Neural progenitor cell (in vitro differentiated cells): ENCODE results near the gene EIF4G3. TPM values are rescaled to one million over a fixed set of nuclear protein-coding genes. Genes with fewer than 3 reads are reported as not detected.

Experiments used
- DNase-seq: peaks from one replicate; pipeline ENCODE4 v3.0.0-alpha.2; 2016; ENCODE audit warnings: low spot score
- H2AFZ ChIP-seq: fragments of 200-600 bp; sonication (generic); replicated peaks from 2 replicates; pipeline ENCODE4 v1.6.1; 2016; ENCODE audit warnings: antibody characterized with exemption
- H3F3A ChIP-seq: fragments of 200-600 bp; sonication (generic); 2 replicates; pipeline ENCODE4 v1.6.1; 2016; ENCODE audit warnings: antibody characterized with exemption, low read depth
- H3K27ac ChIP-seq: fragments of 200-600 bp; sonication (generic); 2 replicates; pipeline ENCODE4 v1.5.1; 2016; ENCODE audit warnings: mild to moderate bottlenecking
- H3K27me3 ChIP-seq: fragments of 200-600 bp; sonication (generic); 2 replicates; pipeline ENCODE4 v1.6.1; 2016; ENCODE audit warnings: mild to moderate bottlenecking, moderate library complexity
- H3K36me3 ChIP-seq: fragments of 200-600 bp; sonication (generic); 2 replicates; pipeline ENCODE4 v1.5.1; 2016
- H3K4me1 ChIP-seq: fragments of 200-600 bp; sonication (generic); 2 replicates; pipeline ENCODE4 v1.6.1; 2016; ENCODE audit warnings: mixed run types
- H3K4me2 ChIP-seq: fragments of 200-600 bp; sonication (generic); 2 replicates; pipeline ENCODE4 v1.6.1; 2016
- H3K4me3 ChIP-seq: fragments of 200-600 bp; sonication (generic); 2 replicates; pipeline ENCODE4 v1.5.1; 2016
- H3K79me2 ChIP-seq: fragments of 200-600 bp; sonication (generic); 2 replicates; pipeline ENCODE4 v1.6.1; 2016; ENCODE audit warnings: low read depth
- H3K9ac ChIP-seq: fragments of 200-600 bp; sonication (generic); 2 replicates; pipeline ENCODE4 v1.6.1; 2016
- H3K9me3 ChIP-seq: fragments of 200-600 bp; sonication (generic); 2 replicates; pipeline ENCODE4 v1.5.1; 2016; ENCODE audit warnings: low read depth
- H4K20me1 ChIP-seq: fragments of 200-600 bp; sonication (generic); 2 replicates; pipeline ENCODE4 v1.6.1; 2016; ENCODE audit warnings: low read depth
- H3K27ac Mint-ChIP-seq: 3 replicates; pipeline ENCODE4 v1.8.0; 2021; ENCODE audit warnings: mixed read lengths
- H3K27me3 Mint-ChIP-seq: 2 replicates; pipeline ENCODE4 v1.8.0; 2022; ENCODE audit warnings: low read depth, mild to moderate bottlenecking, inconsistent platforms, moderate library complexity, mixed read lengths; ENCODE audit not compliant: insufficient read depth
- H3K36me3 Mint-ChIP-seq: 3 replicates; pipeline ENCODE4 v1.8.0; 2021; ENCODE audit warnings: mixed read lengths
- H3K4me1 Mint-ChIP-seq: 3 replicates; pipeline ENCODE4 v1.8.0; 2021; ENCODE audit warnings: mixed read lengths
- H3K4me3 Mint-ChIP-seq: 3 replicates; pipeline ENCODE4 v1.8.0; 2021; ENCODE audit warnings: mild to moderate bottlenecking, moderate library complexity, mixed read lengths
- H3K9me3 Mint-ChIP-seq: 3 replicates; pipeline ENCODE4 v1.8.0; 2020; ENCODE audit warnings: mixed read lengths
- CTCF ChIP-seq: fragments of 200-600 bp; sonication (generic); IDR thresholded peaks from 2 replicates; pipeline ENCODE4 v1.5.1; 2017; ENCODE audit warnings: antibody characterized with exemption, mild to moderate bottlenecking
- EZH2 ChIP-seq: fragments of 200-600 bp; sonication (generic); IDR thresholded peaks from 2 replicates; pipeline ENCODE4 v1.6.1; 2017; ENCODE audit warnings: antibody characterized with exemption, mild to moderate bottlenecking, moderate library complexity
- EZH2phosphoT487 ChIP-seq: fragments of 200-600 bp; sonication (generic); IDR thresholded peaks from 2 replicates; pipeline ENCODE4 v1.6.1; 2017; ENCODE audit warnings: antibody characterized with exemption
- total RNA-seq: library from RNA; depleted of rRNA; stranded (reverse); fragments of >200 nt; gene quantifications from 2 replicates; pipeline ENCODE4 v1.2.3, GENCODE V29; 2015; ENCODE audit warnings: low replicate concordance

EIF4G3 gene
- total RNA-seq, 1 donor from 2014 or later: 73.4 TPM

DNA sequence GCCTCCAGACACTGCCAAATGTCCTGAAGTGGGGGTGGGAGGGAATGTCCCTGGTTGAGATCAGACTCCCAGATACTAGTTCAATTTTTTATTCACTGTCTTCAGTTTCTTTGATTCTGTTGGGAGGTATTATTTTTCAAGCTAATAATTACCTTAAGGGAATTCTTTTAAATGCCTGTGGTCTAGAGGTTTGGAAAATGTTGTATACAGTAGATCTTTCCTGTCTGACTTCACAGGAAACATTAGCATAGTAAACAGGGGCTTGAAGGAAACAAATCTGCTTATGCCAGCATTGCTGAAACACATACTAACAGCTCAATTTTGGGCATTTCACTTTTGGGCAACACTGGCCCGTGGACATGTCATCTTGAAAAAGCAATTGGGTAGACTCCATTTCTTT lies 305.3 kb downstream of the EIF4G3 start:
- H3K4me3 ChIP-seq: no peak overlapping the region
- peaks cover 13% of the 10 kb centered on the region for H3K36me3 Mint-ChIP-seq
- no peak overlapping the region for H3K4me2 ChIP-seq
- H3K9ac ChIP-seq: no peak overlapping the region
- TF ChIP-seq CTCF: no peak
- TF ChIP-seq EZH2phosphoT487: no peak
- H3K4me1 ChIP-seq: no peaks in the 10 kb centered on the region
- H3K27me3 ChIP-seq: no peaks in the 10 kb centered on the region
- no peaks in the 10 kb centered on the region for H3K9me3 ChIP-seq
- no peaks in the 10 kb centered on the region for H3K27me3 Mint-ChIP-seq
- no peak overlapping the region for H3K4me3 Mint-ChIP-seq
- no peak overlapping the region for H2AFZ ChIP-seq
- no peaks in the 10 kb centered on the region for H3F3A ChIP-seq
- H3K9me3 Mint-ChIP-seq: no peaks in the 10 kb centered on the region
- H3K27ac Mint-ChIP-seq: no peak overlapping the region
- H3K36me3 ChIP-seq: no peaks in the 10 kb centered on the region
- H4K20me1 ChIP-seq: no peaks in the 10 kb centered on the region
- no peak for DNase-seq
- no peaks in the 10 kb centered on the region for H3K79me2 ChIP-seq
- H3K27ac ChIP-seq: no peak overlapping the region
- H3K4me1 Mint-ChIP-seq: no peaks in the 10 kb centered on the region

GRCh38 chr1:20870718-20871117 lies 306.0 kb downstream of the EIF4G3 start:
- no peaks in the 10 kb centered on the region for H3K9me3 ChIP-seq
- Mint-ChIP-seq H3K27me3 (no peaks in the 10 kb centered on the region), H3K9me3 (no peaks in the 10 kb centered on the region), H3K27ac (no peak overlapping the region), H3K36me3 (peaks cover 13% of the 10 kb centered on the region), H3K4me3 (no peak overlapping the region), H3K4me1 (no peaks in the 10 kb centered on the region)
- H3K4me3 ChIP-seq: no peak overlapping the region
- H3K36me3 ChIP-seq: no peaks in the 10 kb centered on the region
- H3F3A ChIP-seq: no peaks in the 10 kb centered on the region
- DNase-seq: no peak
- no peak overlapping the region for H3K27ac ChIP-seq
- H2AFZ ChIP-seq: no peak overlapping the region
- no peaks in the 10 kb centered on the region for H3K27me3 ChIP-seq
- H3K79me2 ChIP-seq: no peaks in the 10 kb centered on the region
- H3K9ac ChIP-seq: no peak overlapping the region
- H3K4me1 ChIP-seq: no peaks in the 10 kb centered on the region
- TF ChIP-seq EZH2 (no peak), EZH2phosphoT487 (no peak), CTCF (no peak)
- no peak overlapping the region for H3K4me2 ChIP-seq
- no peaks in the 10 kb centered on the region for H4K20me1 ChIP-seq

GRCh38 chr1:20868263-20868662 lies 308.4 kb downstream of the EIF4G3 start:
- H3K36me3 ChIP-seq: no peaks in the 10 kb centered on the region
- no peaks in the 10 kb centered on the region for H3F3A ChIP-seq
- no peaks in the 10 kb centered on the region for H3K9me3 Mint-ChIP-seq
- H3K9ac ChIP-seq: no peak overlapping the region
- H3K4me2 ChIP-seq: no peak overlapping the region
- DNase-seq: no peak
- no peaks in the 10 kb centered on the region for H4K20me1 ChIP-seq
- H3K4me3 ChIP-seq: no peak overlapping the region
- H3K27me3 ChIP-seq: no peaks in the 10 kb centered on the region
- no peak overlapping the region for H2AFZ ChIP-seq
- H3K4me1 ChIP-seq: no peaks in the 10 kb centered on the region
- H3K4me1 Mint-ChIP-seq: no peaks in the 10 kb centered on the region
- no peak overlapping the region for H3K27ac Mint-ChIP-seq
- peaks cover 11% of the 10 kb centered on the region for H3K36me3 Mint-ChIP-seq
- no peaks in the 10 kb centered on the region for H3K9me3 ChIP-seq
- no peaks in the 10 kb centered on the region for H3K27me3 Mint-ChIP-seq
- TF ChIP-seq CTCF (no peak), EZH2 (no peak)
- no peak overlapping the region for H3K27ac ChIP-seq
- no peak overlapping the region for H3K4me3 Mint-ChIP-seq
- no peaks in the 10 kb centered on the region for H3K79me2 ChIP-seq

DNA sequence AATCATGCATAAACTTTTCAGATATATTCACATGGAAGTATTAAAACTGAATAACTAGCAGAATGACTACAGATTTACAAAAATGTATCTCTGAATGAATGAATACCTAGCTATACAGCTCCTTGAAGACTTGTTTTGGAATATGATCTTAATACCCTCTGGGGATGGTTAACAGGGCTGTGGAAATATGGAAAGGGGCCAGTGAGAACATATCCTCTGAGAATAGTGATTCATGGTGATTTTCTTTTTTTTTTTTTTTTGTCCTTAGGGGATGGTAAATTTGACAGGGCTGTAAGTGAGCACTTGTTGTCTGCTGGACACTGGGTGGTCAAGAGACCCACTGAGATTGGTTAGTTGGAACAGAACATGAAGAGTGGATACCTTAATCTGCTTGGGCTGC lies 308.9 kb downstream of the EIF4G3 start:
- H3K4me3 Mint-ChIP-seq: no peak overlapping the region
- H3K4me2 ChIP-seq: no peak overlapping the region

More for the DNA sequence above, 308.9 kb downstream of the EIF4G3 start:
- no peak for DNase-seq
- Histone ChIP-seq H4K20me1 (no peaks in the 10 kb centered on the region), H3K79me2 (no peaks in the 10 kb centered on the region), H3K4me3 (no peak overlapping the region), H3K4me1 (no peaks in the 10 kb centered on the region), H3K9ac (no peak overlapping the region), H3K36me3 (no peaks in the 10 kb centered on the region), H3K27me3 (no peaks in the 10 kb centered on the region), H2AFZ (no peak overlapping the region), H3F3A (no peaks in the 10 kb centered on the region), H3K9me3 (no peaks in the 10 kb centered on the region), H3K27ac (no peak overlapping the region)
- Mint-ChIP-seq H3K36me3 (peaks cover 7% of the 10 kb centered on the region), H3K4me1 (no peaks in the 10 kb centered on the region), H3K9me3 (no peaks in the 10 kb centered on the region), H3K27me3 (no peaks in the 10 kb centered on the region), H3K27ac (no peak overlapping the region)
- no peak for TF ChIP-seq EZH2
- no peak for TF ChIP-seq CTCF
- no peak for TF ChIP-seq EZH2phosphoT487
